D721Med (cell line): ENCODE results near the gene ZC3H8.

Experiments used
- DNase-seq: peaks from one replicate; pipeline ENCODE4 v3.0.0; 2011; ENCODE audit warnings: low spot score; ENCODE audit not compliant: insufficient read length
- FAIRE-seq: peaks from 2 replicates; lab custom pipeline; 2011; peaks lifted over from hg19 to GRCh38; lab: Jason Lieb, UNC
- CTCF ChIP-seq: IDR thresholded peaks from 2 replicates; pipeline ENCODE4 v1.5.1; 2012; ENCODE audit warnings: mild to moderate bottlenecking, control low read depth; ENCODE audit not compliant: insufficient read depth; ENCODE audit errors: missing control alignments

ZC3H8 gene

GRCh38 chr2:112168422-112169124 lies 86.3 kb downstream of the ZC3H8 start:
- DNase-seq, result no peak
- no peak for FAIRE-seq
- no peak for TF ChIP-seq CTCF

GRCh38 chr2:112166806-112167499 lies 87.9 kb downstream of the ZC3H8 start:
- TF ChIP-seq CTCF, result no peak
- no peak for FAIRE-seq
- DNase-seq, result no peak

- DNase-seq (no peak), FAIRE-seq (no peak)
- no peak for TF ChIP-seq CTCF
These were observed 89.5 kb downstream of the ZC3H8 start for GRCh38 chr2:112165296-112165695.

GRCh38 chr2:112164876-112165275 lies 90.0 kb downstream of the ZC3H8 start:
- DNase-seq (no peak), FAIRE-seq (no peak)
- TF ChIP-seq CTCF, result no peak

GRCh38 chr2:112163541-112163981 lies 91.3 kb downstream of the ZC3H8 start:
- FAIRE-seq (no peak), DNase-seq (no peak)
- no peak for TF ChIP-seq CTCF

- DNase-seq, result no peak
- FAIRE-seq, result no peak
- no peak for TF ChIP-seq CTCF
These were observed 91.9 kb downstream of the ZC3H8 start for GRCh38 chr2:112162956-112163355.

GRCh38 chr2:112162341-112162740 lies 92.5 kb downstream of the ZC3H8 start:
- FAIRE-seq (no peak), DNase-seq (no peak)
- no peak for TF ChIP-seq CTCF
